ENCODE results near the gene GOLGA8O.
"Not testable (repeated sequence)": the region's sequence is repeated elsewhere in the genome, so short reads cannot be mapped to it uniquely, and the experiment has no call there.

GRCh38 chr15:32403192-32403591, 52.2 kb downstream of the GOLGA8O start, which contains the start of gene GOLGA8K:
- TF ChIP-seq POLR2A (IDR thresholded peaks at IDR 0.05), result not testable (repeated sequence)
- TF ChIP-seq, protein P1, sequence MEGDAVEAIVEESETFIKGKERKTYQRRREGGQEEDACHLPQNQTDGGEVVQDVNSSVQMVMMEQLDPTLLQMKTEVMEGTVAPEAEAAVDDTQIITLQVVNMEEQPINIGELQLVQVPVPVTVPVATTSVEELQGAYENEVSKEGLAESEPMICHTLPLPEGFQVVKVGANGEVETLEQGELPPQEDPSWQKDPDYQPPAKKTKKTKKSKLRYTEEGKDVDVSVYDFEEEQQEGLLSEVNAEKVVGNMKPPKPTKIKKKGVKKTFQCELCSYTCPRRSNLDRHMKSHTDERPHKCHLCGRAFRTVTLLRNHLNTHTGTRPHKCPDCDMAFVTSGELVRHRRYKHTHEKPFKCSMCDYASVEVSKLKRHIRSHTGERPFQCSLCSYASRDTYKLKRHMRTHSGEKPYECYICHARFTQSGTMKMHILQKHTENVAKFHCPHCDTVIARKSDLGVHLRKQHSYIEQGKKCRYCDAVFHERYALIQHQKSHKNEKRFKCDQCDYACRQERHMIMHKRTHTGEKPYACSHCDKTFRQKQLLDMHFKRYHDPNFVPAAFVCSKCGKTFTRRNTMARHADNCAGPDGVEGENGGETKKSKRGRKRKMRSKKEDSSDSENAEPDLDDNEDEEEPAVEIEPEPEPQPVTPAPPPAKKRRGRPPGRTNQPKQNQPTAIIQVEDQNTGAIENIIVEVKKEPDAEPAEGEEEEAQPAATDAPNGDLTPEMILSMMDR (IDR thresholded peaks at IDR 0.05), result not testable (repeated sequence)

All from vagina (tissue), 2 donors.